RWPE1 (cell line): Measurements from ENCODE around the gene RHPN2.
"Not testable (repeated sequence)": the region's sequence is repeated elsewhere in the genome, so short reads cannot be mapped to it uniquely, and the experiment has no call there.

Experiments used
- CTCF ChIA-PET: fragments of 350-600 bp; sonication (Branson Sonifier 250); formaldehyde crosslinking; extraction: SDS; loops from one replicate; lab custom pipeline; 2021; lab: Yijun Ruan, JAX
- POLR2A ChIA-PET: fragments of 400-600 bp; formaldehyde crosslinking; extraction: SDS; loops from one replicate; lab custom pipeline; 2020; ENCODE audit warnings: antibody characterized with exemption; ENCODE audit not compliant: low non-redundant PET; lab: Yijun Ruan, JAX
- DNase-seq: peaks from one replicate; pipeline ENCODE4 v3.0.0; 2012; ENCODE audit warnings: low spot score
- H3K27ac ChIP-seq: fragments of 450-650 bp; 2 replicates; pipeline ENCODE4 v1.5.1; 2017
- TF ChIP-seq, protein P1 (sequence below): fragments of 450-650 bp; conservative IDR thresholded peaks from 2 replicates; pipeline ENCODE4 v1.5.1; 2017; ENCODE audit warnings: low read depth, mild to moderate bottlenecking

RHPN2 gene

GRCh38 chr19:32997716-32998355 is 66.9 kb downstream of the RHPN2 start:
- ChIA-PET POLR2A (no interaction called here), CTCF (no interaction called here)
- TF ChIP-seq, protein P1, sequence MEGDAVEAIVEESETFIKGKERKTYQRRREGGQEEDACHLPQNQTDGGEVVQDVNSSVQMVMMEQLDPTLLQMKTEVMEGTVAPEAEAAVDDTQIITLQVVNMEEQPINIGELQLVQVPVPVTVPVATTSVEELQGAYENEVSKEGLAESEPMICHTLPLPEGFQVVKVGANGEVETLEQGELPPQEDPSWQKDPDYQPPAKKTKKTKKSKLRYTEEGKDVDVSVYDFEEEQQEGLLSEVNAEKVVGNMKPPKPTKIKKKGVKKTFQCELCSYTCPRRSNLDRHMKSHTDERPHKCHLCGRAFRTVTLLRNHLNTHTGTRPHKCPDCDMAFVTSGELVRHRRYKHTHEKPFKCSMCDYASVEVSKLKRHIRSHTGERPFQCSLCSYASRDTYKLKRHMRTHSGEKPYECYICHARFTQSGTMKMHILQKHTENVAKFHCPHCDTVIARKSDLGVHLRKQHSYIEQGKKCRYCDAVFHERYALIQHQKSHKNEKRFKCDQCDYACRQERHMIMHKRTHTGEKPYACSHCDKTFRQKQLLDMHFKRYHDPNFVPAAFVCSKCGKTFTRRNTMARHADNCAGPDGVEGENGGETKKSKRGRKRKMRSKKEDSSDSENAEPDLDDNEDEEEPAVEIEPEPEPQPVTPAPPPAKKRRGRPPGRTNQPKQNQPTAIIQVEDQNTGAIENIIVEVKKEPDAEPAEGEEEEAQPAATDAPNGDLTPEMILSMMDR: no peak

GRCh38 chr19:32997061-32997464 is 67.6 kb downstream of the RHPN2 start:
- H3K27ac ChIP-seq, DNase-seq, POLR2A ChIA-PET, CTCF ChIA-PET: not testable (repeated sequence)

More at GRCh38 chr19:32997716-32998355, 66.9 kb downstream of the RHPN2 start:
- no peak for DNase-seq
- no peak overlapping the region for H3K27ac ChIP-seq

- H3K27ac ChIP-seq, POLR2A ChIA-PET, CTCF ChIA-PET, DNase-seq: not testable (repeated sequence)
Observed at GRCh38 chr19:32995966-32996365, 68.7 kb downstream of the RHPN2 start.

- TF ChIP-seq, protein P1: no peak
- ChIA-PET POLR2A (no interaction called here), CTCF (interaction anchor here (0.6 kb wide), 1 partner anchor 1211 kb away, joined by 3 read pairs; no protein-coding TSS in a partner anchor)
- DNase-seq: no peak
- H3K27ac ChIP-seq: no peak overlapping the region
Observed at GRCh38 chr19:32988724-32989123, 76.0 kb downstream of the RHPN2 start.

DNA sequence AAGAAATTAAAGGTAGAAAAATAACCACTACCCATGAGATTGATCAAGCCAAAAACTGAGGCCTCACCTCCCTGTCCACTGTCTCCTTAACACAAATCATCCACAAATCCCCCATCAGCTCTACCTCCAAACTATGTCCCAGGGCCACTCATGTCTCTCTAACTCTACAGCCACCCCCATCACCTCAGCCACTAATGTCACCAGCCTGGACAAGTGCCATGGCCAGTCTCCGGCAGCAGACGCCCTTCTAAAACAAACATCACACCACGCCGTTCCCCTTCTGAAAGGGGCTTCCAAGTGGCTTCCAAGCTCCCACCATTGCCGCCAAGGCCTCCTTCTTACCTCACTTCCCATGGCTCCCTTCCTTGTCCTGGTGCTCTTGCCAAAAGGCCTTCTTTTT is 76.4 kb downstream of the RHPN2 start:
- POLR2A ChIA-PET, DNase-seq, H3K27ac ChIP-seq: not testable (repeated sequence)
- CTCF ChIA-PET: interaction anchor here (0.6 kb wide), 1 partner anchor 1211 kb away, joined by 3 read pairs; no protein-coding TSS in a partner anchor

DNA sequence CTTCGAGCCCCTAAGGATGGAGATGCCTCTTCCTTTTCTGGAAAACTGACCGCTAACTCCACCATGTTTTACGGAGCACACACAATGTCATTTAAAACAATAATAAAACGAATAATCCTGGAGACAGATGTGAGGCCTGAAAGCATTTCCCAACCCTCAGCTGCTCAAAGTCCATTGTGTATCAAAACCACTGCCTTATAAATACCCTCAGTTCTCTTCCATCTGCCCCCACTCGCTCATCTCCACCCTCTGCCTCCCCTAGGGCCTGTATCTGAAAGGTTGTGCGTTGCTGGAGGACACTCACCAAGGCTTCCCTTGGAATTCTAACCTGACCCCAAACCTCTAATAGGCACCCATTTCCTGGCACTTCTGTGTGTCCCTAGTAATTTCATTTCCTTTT is 82.2 kb downstream of the RHPN2 start:
- POLR2A ChIA-PET, H3K27ac ChIP-seq, DNase-seq, CTCF ChIA-PET: not testable (repeated sequence)

GRCh38 chr19:32979807-32980206 is 84.9 kb downstream of the RHPN2 start:
- DNase-seq, POLR2A ChIA-PET, H3K27ac ChIP-seq: not testable (repeated sequence)
- CTCF ChIA-PET: interaction anchor here (0.6 kb wide), 1 partner anchor 89 kb away, joined by 3 read pairs; no protein-coding TSS in a partner anchor

DNA sequence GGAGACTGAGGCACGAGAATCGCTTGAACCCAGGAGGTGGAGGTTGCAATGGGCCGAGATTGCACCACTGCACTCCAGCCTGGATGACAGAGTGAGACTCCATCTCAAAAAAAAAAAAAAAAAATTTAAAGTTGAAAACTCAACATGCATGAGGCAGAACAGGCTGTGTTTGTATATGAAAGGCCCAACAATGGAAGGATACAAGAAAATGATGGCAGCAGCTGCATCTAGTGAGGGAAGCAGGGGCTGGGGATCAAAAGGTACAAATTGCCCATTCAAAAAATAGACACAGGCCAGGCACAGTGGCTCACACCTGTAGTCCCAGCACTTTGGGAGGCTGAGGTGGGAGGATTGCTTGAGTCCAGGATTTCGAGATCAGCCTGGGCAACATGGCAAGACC is 86.9 kb downstream of the RHPN2 start:
- DNase-seq, POLR2A ChIA-PET, H3K27ac ChIP-seq: not testable (repeated sequence)
- CTCF ChIA-PET: interaction anchor here (0.7 to 2.0 kb wide), 3 partner anchors 134 to 331 kb away, joined by 3 to 9 read pairs (median 4); no protein-coding TSS in a partner anchor

DNA sequence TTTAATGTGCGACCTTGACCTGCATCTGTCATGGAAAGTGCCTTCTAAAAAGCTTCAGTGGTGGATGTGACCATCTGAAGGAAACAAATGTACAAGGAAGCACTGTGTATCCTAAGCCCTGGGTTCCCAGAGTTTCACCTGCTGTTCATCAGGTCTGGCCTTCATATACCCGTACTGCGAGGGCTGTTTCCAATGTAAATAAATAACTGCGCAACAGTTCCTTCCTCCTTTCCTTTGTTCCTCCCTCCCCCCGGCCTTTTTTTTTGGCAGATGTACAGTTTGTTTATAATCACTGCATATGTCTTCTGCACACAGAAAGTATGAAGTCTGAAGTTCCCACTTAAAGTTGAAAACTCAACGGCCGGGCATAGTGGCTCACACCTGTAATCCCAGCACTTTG is 87.4 kb downstream of the RHPN2 start:
- no peak for DNase-seq
- no peak overlapping the region for H3K27ac ChIP-seq
- ChIA-PET CTCF (interaction anchor here (0.6 to 2.0 kb wide), 6 partner anchors 69 to 331 kb away, joined by 3 to 9 read pairs (median 3); no protein-coding TSS in a partner anchor), POLR2A (no interaction called here)
- TF ChIP-seq, protein P1: no peak
